Fibroblast of lung (primary cell): ENCODE results near the gene LGALS7B.
"Not testable (repeated sequence)": the region's sequence is repeated elsewhere in the genome, so short reads cannot be mapped to it uniquely, and the experiment has no call there.

Source experiments
- CTCF ChIP-seq, 2 donors: IDR thresholded peaks in 1 of 2; conservative IDR thresholded peaks in 1 of 2; 1 replicate in 1 of 2; 2 replicates in 1 of 2; pipeline ENCODE4 v1.5.1; 2011 to 2012; ENCODE audit warnings: low read length in 2 of 2, control low read depth in 1 of 2, inconsistent platforms in 1 of 2, low read depth in 1 of 2, mild to moderate bottlenecking in 1 of 2
- EZH2 ChIP-seq: IDR thresholded peaks from 2 replicates; pipeline ENCODE4 v1.5.1; 2012; ENCODE audit warnings: low read length, control low read depth, mild to moderate bottlenecking; ENCODE audit errors: missing control alignments

DNA sequence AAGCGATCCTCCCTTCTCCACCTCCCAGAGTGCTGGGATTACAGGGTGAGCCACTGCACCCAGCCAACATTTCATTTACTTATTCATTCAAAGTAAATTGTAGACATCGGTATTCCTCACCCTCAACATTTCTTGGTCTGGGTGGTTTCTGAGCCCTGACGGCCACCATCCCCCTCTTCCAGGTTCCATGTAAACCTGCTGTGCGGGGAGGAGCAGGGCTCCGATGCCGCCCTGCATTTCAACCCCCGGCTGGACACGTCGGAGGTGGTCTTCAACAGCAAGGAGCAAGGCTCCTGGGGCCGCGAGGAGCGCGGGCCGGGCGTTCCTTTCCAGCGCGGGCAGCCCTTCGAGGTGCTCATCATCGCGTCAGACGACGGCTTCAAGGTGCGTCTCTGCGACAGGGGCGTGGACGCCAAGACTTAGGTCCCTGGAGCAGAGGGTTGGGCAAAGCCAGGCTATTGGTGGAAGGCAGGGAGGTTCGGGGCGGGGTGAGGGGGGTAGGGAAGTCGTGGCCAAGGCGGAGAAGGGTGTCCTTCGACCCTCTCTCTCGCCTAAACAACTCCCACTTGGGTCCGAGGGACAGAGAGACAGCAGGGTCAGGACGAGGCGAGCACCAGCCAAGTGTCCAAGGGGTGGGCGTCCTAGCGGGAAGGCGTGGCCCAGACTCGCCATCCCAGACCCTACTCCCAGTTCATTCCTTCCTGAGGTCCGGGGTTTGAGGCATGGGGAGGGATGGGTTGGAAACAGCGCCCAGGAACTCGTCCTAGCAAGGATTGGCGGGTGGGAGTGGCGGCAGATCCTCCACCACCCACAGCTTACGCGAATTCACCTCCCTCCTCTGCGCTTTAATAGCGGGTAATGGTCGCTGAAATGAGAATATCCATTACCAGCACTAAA is 1.8 kb downstream of the LGALS7B start:
- not testable (repeated sequence) for TF ChIP-seq CTCF (conservative IDR thresholded peaks at IDR 0.05 in 1 of 2, IDR thresholded peaks at IDR 0.05 in 1 of 2; ENCODE audit: low read depth in 1 of 2, low read length in 2 of 2); EZH2
